CD4-positive, alpha-beta T cell treated with Interleukin-10 for 1 hour (primary cell): ENCODE data around the gene BIRC7.

Experiments
- DNase-seq: peaks from one replicate; pipeline ENCODE4 v3.0.0-alpha.2; 2020

BIRC7 gene

GRCh38 chr20:63284544-63284949, 48.8 kb downstream of the BIRC7 start:
- no peak for DNase-seq

GRCh38 chr20:63284981-63285524, 49.3 kb downstream of the BIRC7 start:
- no peak for DNase-seq

GRCh38 chr20:63285636-63286615, 50.2 kb downstream of the BIRC7 start:
- no peak for DNase-seq

DNA sequence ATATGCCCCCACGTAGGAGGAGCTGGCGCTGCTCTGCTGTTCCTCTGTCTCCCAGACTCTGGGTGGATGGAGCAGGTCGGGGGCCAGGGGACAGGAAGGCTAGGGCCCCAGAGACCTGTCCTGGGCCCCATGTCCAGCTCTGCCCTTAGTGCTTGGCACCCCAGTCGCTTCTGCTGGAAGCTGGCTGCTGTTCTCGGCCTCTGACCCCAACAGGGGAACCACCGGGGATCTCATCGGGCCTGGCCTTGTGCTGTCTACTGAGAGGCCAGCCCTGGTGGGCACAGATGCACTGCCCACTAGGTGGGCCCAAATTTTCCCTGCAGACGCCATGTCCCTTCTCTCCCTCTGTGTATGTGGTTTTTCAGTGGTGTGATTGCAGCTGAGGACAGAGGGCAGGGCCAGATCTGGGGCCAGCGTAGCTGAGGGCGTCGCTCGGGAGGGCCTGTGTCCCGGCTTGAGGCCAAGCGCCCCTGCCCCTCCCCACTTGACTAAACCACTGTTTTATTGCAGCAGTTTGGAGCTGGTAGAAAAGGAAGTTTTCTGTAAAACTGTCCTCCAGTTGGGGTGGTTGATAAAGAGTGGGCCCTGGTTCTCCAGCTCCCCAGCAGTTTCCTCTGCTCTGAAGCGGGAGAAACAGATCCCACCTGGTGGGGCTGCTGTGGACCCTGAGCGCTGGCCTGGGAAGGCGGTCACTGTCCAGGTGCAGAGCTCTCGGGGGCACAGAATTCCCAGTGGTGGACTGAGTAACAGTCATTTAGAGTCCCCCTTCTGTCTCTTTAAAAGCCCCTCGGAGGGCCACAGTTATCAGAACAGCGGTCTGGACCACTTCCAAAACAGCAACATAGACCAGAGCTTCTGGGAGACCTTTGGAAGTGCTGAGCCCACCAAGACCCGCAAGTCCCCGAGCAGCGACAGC, 51.3 kb downstream of the BIRC7 start:
- DNase-seq, result no peak

DNA sequence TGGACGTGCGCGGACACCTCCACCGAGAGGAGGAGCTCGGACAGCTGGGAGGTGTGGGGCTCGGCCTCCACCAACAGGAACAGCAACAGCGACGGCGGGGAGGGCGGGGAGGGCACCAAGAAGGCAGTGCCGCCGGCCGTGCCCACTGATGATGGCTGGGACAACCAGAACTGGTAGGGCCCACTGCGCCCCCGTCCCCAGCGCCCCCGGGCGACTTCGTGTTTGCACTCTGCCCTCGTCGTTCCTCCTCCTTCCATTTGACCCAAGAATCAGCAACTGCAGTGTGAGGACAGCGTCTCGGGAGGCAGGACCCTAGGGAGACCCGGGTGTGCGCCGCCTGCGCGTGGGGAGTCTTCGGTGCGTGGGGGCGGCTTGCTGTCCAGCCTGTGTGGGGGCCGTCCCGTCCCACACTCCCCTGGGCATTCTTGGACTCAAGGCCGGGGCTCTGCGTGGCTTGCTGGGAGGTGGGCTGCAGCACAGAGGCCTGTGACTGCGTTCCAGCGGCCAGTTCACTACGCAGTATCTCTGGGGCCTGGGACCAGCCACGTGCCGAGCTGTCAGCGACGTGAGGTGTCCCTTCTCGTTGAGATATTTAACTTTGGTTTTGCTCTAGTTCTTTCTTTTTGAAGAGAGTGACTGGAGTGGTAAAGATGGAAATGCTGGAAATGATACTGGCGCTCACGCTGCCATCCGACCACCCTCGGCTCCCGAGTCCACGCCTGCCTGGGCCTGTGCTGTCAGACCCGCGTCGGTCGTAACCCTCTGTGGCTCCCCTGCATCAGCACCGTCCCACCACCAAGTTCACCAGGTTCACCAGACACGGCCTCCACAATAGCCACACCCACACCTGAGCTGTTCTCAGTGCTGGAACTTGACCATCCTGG, 52.2 kb downstream of the BIRC7 start:
- DNase-seq, result no peak

GRCh38 chr20:63288581-63289251, 53.0 kb downstream of the BIRC7 start:
- no peak for DNase-seq

DNA sequence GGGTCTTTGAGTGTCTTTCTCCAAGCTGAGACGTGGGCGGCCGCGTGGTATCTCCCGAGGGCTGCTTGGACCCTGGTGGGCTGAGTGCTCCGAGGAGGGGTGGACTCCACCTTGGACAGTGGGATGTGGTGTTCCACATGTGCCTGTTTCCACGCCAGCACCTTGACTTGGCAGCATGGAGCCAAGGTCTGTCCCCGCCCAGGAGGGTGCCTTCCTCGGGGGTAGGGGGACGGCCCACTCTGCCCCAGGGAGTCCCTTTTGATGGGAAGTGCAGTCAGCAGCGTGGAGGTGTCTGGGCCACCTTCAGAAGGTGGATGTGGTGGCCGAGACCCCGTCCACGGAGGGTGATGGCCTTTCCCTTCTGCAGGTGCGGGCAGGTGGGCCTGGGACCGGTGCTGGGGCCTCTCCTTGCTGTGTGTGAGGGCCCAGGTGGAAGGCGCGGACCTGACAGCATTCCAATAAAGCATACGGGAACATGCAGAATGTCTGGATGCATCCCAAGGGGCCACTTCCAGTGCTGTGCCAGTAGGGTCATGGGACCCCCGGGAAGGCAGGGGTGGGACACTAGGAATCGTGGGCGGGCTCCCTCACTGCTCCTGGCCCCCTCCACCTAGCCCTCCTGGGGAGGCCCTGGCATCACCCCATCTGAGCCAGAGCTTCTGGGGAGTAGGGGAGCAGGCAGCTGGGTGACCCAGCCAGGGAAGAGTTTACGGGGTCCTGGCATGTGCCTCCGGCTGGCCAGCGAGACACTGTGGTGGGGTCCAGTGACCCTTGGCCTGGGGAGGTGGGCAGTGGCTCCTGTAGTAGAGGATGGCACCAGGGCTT, 53.8 kb downstream of the BIRC7 start:
- no peak for DNase-seq
